Raji (cell line): Measurements from ENCODE around the gene AREL1.

Source experiments
- POLR2A ChIP-seq: IDR thresholded peaks from 2 replicates; pipeline ENCODE4 v1.6.1; 2011; ENCODE audit warnings: low read depth, low read length, control low read depth; ENCODE audit not compliant: insufficient read depth

Gene AREL1

DNA sequence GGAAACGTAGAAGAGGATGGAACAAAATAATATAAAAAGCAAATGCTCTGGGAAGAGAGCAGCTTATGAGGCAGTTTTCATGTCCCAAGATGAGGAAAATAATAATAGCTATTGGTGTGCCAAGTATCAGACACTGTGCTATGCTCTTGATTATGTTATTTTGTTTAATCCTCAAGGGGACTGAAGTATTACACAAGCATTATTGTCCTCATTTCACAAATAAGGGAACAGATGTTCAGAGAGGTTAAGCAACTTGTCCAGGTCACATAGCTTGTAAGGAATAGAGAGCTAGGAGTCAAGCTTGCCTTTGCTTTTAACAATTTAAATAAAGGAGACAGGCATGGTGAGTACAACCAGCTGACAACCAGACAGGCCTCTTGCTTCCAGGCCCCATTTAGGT lies 73.9 kb downstream of the AREL1 start:
- TF ChIP-seq POLR2A = no peak

DNA sequence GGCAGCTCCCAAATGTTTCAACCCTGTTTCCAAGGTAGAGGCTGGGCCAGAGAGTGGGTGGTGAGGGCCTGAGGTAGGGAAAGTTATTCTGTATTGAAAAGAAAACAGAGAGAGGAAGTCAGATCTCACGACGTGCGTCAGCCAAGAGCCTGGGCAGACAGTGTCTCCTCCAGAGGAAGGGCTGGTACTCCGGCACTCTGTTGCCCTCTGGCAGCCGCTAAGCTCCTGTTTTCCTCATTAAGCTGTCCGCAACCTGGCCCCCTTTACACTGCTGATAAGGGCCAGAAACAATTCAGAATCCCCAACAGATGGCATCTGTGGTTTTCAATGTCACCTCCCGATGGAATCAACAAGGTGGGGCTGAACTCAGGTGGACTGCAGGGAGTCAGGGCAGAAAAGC lies 74.8 kb downstream of the AREL1 start:
- TF ChIP-seq POLR2A = no peak

DNA sequence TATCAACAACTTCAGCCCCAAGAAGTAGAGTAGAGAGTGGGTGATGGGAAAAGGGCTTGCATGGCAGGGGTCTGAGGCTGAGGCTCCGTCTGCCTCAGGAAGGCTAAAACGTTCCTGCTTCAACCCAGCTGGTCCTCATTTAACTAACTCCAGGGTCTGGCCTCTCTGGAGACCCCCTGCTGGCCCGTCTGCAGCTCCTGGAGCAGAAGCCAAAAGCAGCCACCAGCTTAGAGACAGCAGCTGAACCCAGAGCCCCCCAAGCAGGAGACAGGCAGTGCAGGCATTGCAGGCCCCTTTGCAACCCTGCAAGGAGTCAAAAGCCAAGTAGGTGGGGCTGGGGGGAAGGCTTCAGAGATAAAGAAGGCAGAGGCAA lies 75.7 kb downstream of the AREL1 start:
- TF ChIP-seq POLR2A = no peak

DNA sequence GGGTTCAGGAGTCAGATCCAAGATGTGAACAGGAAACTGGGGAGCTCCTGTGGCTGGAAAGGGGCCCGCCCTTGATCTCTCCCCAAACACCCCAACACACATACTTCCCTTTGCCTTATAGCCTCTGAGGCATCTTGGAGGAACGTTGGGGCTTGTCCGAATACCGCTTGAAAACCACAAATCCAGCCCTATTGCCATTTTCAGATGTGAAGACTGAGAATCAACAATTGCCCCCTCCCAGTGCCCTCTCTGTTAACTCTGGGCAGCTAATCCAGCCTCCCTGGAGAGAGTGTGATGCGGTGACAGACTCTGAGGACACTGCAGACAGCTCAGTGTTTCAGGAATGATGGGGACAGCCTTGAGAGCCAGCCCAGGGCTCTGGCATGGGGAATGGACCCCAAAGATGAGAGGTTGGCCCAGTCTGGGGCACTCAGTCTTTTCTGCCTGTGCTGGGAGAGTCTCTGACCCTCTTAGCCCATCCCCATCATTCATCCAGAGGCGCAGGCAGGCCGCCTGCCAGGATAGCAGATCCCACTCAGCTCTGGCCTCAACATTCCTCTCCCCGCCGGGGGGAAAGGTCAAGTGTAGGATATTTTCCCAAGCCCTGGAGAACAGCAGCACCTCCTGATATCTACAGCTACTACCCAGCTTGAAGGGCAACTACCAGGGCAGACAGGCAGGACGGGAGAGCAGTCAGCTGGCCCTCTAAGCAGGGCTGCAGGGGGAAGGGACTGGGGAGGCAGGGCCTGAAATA lies 76.3 kb downstream of the AREL1 start:
- TF ChIP-seq POLR2A = no peak

DNA sequence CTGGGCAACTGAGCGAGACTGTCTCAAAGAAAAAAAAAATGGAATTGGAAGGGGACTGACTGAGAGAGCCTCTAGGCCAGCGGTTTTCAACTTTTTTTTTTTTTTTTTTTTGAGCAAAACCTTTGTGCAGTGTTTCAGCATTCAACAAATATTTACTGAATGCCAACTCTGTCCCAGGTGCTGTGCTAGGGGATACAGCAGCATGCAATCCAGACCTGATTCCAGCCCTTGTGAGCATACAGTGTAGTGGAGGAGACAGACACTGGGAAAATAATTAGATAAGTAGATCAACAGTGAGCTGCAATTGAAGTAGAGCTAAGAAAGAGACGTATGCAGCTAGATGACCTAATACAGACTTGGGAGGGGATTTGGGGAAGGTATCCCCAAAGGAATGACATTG lies 77.0 kb downstream of the AREL1 start:
- TF ChIP-seq POLR2A = no peak

DNA sequence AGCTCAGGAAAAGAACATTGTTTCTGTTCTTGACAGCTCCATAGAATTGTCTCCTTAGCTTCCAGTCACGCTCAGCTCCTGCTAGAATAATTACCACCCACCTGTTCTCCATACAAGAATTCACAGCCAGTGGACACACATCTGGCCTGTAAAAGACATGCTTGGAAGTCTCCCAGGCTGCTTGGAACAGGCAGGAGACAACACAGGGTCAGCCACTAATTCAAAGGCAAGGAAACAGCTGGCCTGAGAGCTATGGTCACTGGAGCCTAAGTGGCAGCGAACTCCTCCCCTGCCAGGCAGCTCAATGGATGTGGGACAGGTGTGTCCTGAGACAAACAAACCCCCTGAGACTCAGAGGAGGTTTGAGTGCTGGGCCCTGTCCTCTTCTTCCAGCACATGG lies 77.9 kb downstream of the AREL1 start:
- TF ChIP-seq POLR2A = no peak

DNA sequence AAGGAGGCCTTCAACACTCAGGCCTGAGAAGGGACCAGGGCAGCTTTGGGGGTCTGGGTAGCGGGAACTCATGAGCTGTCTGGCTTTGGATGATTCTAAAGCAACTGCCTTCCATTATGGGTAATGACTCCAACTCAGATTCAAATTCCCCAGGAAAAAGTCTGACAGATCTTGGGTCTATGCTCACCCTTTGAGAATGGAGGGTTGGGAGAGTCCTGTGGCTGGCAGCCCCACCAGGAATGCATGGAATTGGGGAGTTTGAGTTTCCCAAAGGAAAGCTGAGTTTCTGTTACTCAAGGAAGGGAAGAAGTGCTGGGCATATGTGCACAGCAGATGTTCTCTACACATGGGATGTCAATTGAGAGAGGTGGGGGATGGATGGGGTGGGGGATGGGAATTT lies 78.4 kb downstream of the AREL1 start:
- TF ChIP-seq POLR2A = no peak

DNA sequence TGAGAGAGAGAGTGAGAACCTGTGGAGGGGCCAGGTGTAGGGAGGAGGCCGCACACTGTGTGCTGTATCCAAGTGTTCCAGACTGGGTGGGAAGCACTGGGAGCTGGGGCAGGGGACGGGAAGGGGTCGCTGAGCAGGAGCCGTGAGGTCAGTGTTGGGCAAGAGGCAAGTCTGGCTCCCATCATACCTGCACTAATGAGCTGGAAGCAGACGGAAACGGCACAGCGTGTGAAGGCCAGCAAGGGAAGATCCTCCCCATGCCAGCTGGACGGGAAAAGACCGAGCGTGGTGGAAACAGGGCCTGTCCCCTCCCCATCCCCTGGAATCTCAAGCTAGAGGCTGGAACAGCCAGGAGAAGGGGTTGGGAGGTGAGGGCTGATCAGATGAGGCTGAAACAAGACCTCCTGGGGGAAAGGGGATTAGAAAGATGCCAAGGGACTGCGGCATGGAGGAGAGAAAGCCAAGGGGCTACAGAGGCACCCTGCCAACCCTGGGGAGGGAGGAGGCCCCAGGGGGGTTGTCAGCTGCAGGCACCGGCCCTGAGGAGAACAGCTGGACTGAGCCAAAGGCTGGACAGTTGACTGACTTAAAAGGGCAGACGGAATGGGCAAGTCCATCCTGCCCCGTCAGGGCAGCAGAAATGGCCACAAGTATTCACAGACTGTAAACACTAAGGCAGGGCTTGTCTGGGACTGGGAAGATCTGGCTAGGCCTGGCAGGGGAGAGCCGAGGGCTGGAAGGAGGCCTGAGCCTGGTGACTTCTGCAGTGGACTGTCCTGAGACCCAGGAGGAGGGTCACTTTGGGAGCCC lies 81.8 kb downstream of the AREL1 start:
- no peak for TF ChIP-seq POLR2A

DNA sequence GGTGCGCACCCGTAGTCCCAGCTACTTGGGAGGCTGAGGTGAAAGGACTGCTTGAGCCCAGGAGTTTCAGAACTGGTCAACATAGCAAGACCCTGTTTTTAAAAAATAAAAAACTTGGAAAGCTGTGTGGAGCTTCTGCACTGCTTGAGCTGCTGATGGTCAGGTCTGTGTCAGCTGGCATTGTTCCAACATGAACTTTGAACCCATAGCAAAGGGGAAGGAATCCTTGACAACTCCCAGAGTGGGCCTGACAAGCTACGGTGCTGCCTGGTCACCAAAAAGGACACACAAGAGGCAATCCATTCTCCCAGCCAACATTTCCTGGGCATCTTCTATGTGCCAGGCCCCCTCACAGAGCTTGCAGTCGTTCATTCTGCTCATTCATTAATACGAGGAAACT lies 84.5 kb downstream of the AREL1 start:
- TF ChIP-seq POLR2A = no peak

DNA sequence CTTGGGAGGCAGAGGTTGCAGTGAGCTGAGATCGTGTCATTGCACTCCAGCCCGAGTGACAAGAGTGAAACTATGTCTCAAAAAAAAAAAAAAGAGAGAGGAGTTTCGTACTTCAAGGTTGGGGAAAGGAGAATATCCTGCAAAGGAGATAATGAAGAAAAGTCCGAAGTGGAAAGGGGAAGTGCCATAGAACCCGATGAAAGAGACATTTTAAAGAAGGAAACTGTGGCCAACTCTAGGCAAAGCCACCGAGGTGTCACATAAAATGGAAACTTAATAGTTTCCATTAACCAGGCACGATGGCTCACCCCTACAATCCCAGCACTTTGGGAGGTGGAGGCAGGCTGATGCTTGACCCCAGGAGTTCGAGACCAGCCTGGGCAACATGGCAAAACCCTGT lies 85.8 kb downstream of the AREL1 start:
- no peak for TF ChIP-seq POLR2A

DNA sequence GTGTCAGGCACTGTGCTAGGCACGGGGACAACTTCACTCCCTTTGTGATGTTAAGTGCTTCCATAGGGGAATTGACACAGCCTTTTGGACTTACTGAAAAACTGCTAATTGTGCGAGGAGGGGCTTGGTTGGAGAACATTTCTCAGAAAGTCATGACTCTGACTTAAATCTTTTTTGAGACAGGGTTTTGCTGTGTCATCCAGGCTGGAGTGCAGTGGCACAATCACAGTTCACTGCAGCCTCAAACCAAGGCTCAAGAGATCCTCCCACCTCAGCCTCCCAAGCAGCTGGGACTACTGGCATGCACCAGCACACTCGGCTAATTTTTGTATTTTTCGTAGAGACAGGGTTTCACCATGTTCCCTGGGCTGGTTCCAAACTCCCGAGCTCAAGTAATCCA lies 90.6 kb downstream of the AREL1 start:
- TF ChIP-seq POLR2A = no peak

DNA sequence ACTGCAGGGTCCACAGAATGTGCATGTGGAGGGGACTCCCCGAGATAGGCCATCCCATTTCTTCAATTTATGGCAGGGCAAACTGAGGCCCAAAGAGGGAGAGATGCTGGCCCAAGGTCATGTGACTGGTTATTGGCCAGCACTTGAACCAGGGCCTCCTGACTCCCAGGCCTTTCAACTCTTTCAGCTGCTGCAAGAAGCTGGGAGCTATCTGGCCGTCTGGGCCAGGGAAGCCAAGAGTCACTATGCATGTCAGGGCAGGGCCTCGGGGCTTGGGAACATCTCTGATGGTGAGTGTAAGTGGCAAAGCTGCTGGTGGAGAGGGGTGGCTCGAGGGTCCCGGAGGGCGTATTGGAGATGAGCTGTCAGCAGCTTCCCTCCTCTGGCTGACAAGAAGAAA lies 91.3 kb downstream of the AREL1 start:
- no peak for TF ChIP-seq POLR2A

DNA sequence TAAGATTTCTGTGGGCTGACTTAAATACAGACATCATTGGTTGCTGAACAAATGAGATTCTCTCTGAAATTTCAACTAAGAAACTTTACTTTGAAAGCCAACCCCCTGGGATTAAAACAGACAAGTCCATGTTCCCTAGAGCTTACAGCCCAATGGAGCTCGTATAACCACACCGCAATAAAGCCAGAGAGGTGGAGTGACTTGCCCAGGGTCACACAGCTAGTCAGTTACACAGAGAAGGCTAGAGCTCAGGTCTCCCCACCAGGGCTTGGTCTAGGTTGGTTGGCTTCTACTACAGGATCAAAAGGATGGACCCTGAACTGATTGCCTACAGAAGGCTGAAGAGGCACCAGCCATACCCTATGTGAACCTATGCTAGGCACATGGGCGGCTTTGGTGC lies 92.0 kb downstream of the AREL1 start:
- TF ChIP-seq POLR2A = no peak

DNA sequence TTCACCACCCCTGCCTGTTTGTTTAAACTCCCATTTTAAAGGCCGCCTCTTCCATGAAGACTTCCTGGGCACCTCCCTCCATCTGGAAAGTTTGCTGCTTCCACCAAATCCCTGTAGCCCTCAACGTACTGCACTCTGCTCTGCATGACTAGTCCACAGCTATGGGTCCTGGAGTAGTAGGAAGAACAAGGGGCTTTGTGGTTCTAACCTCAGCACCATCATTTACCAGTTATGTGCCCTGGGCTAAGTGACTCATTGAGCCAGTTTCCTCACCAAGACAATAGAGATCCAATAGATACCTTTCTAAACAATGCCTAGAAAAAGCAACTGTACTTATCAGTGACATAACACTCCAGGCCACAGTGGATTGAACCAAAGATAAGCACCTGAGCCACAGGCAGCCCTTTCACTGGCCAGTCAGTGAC lies 92.4 kb downstream of the AREL1 start:
- TF ChIP-seq POLR2A = no peak

DNA sequence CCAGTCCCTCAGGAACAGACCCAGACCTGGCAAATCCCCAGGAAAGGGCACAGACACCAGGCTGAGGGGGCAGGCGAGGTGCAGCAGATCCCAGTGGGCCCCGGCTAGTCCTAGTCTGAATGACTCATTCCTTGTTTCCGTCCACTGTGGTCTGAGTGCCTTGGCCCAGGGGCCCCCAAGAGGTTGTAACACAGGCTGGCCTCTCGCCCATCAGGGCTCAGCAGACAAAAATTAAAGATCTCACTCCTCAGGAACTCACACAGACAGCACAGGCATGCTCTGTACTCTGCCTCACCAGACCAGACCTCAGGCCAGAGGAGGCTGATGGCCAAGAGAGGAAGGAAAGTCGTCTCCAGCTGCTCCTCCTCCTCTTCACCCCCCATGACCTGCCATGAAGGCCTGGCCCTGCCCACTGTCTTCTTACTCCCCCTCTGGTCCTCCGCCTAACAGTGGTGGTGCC lies 93.2 kb downstream of the AREL1 start:
- no peak for TF ChIP-seq POLR2A
